ENCODE results near the gene SLC2A9. TPM values are rescaled to one million over a fixed set of nuclear protein-coding genes. Genes with fewer than 3 reads are reported as not detected.

Gene SLC2A9
- total and polyA plus RNA-seq, 2 donors (not counting 3 experiments of a cell fraction or from before 2014, with no cell fraction given), result 1.6 to 1.8 TPM

DNA sequence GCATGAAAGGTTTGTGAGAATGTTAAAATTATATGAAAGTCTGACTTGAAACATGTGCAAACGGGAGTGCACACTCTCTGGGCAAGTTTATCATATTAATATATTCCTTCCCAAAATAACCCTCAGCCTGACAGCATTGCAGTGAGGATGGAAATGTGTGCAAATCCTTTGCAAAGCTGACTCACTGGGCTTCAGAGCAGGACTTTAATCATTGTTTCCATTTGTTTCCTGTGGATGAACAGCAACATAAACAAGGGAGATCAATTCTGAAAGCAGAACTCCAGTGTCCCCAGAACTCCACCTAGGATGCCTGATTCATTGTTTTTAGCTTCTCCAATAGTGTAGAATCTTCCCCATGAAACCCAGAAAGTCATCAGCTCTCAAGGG is 32.9 kb downstream of the SLC2A9 start:
- dilution Hi-C loops (cut with MboI; ENCODE audit: extremely low pct_ligation_motif_present, low sequenced_read_pairs) (no loop called here), intact Hi-C loops (cut with micrococcal nuclease) (no loop called here)
- H3K4me3 ChIP-seq (replicated peaks in 1 of 3; ENCODE audit: insufficient read depth in 1 of 3, low read depth in 1 of 3, low read length in 3 of 3), result no peak overlapping the region
- H3K4me2 ChIP-seq (ENCODE audit: insufficient read depth, low read length), result no peak overlapping the region
- no peaks in the 10 kb centered on the region for H3K27me3 ChIP-seq (ENCODE audit: control insufficient read depth in 2 of 2, insufficient read depth in 2 of 2, low read length in 2 of 2)
- H3K4me1 ChIP-seq (ENCODE audit: control insufficient read depth, extremely low read depth, insufficient read depth, low read length), result no peaks in the 10 kb centered on the region
- H2AFZ ChIP-seq (ENCODE audit: low read depth, low read length), result no peak overlapping the region
- DNase-seq (ENCODE audit: low read depth, low spot score) (no peak), FAIRE-seq (no peak)
- H3K9ac ChIP-seq (replicated peaks; ENCODE audit: extremely low read depth, insufficient read depth, low read length), result no peak overlapping the region
- POLR2A ChIA-PET, result no interaction called here
- CTCF ChIA-PET, result no interaction called here
- no peaks in the 10 kb centered on the region for H4K20me1 ChIP-seq (replicated peaks; ENCODE audit: control insufficient read depth, extremely low read depth, insufficient read depth, low read length)
- H3K9me1 ChIP-seq (replicated peaks; ENCODE audit: control insufficient read depth, extremely low read depth, insufficient read depth, low read length), result no peaks in the 10 kb centered on the region
- TF ChIP-seq FOS (IDR thresholded peaks at IDR 0.05; ENCODE audit: borderline replicate concordance, insufficient read depth, low read length) (peak; percentile 30), MYC (IDR thresholded peaks at IDR 0.05; ENCODE audit: low read depth, low read length) (no peak)
- H3K79me2 ChIP-seq (ENCODE audit: control insufficient read depth, insufficient read depth, low read length), result no peaks in the 10 kb centered on the region
- BruUV-seq (replicated peaks), result no TSS peak
- H3K27ac ChIP-seq (ENCODE audit: insufficient read depth, low read depth, low read length), result no peak overlapping the region
- no peaks in the 10 kb centered on the region for H3K9me3 ChIP-seq (replicated peaks; ENCODE audit: control insufficient read depth, insufficient read depth, low read length)
- no peaks in the 10 kb centered on the region for H3K36me3 ChIP-seq (ENCODE audit: control insufficient read depth in 2 of 2, extremely low read depth in 1 of 2, insufficient read depth in 2 of 2, low read length in 2 of 2)

DNA sequence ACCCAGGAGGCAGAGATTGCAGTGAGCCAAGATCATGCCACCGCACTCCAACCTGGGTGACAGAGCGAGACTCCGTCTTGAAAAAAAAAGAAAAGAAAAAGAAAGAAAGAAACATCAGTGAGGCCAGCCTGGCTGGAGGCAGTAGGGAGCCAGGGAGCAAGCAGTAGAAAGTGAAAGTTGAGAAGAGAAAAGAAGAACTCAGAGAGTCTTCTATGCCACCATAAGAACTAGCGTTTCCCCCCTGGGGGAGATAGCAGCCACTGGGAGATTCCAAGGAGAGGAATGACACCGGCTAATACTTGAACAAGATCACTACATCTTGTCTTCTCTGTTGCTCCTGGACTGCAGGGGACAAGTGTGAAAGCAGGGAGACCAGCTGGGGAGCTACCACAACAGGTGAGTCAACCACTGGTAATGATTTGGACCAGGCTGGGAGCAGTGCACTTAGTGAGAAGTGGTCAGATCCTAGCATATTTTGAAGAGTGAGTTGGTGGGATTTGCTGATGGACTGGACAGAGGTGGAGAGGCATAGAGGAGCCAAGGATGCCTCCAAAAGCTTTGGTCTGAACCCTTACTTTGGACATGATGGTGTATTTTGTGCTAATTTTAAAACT is 33.4 kb downstream of the SLC2A9 start:
- H3K27me3 ChIP-seq (ENCODE audit: control insufficient read depth in 2 of 2, insufficient read depth in 2 of 2, low read length in 2 of 2), result no peaks in the 10 kb centered on the region
- FAIRE-seq, result no peak
- H3K4me2 ChIP-seq (ENCODE audit: insufficient read depth, low read length), result no peak overlapping the region
- intact Hi-C loops (cut with micrococcal nuclease), result no loop called here
- H3K36me3 ChIP-seq (ENCODE audit: control insufficient read depth in 2 of 2, extremely low read depth in 1 of 2, insufficient read depth in 2 of 2, low read length in 2 of 2), result no peaks in the 10 kb centered on the region
- dilution Hi-C loops (cut with MboI; ENCODE audit: extremely low pct_ligation_motif_present, low sequenced_read_pairs), result no loop called here
- no peak overlapping the region for H3K9ac ChIP-seq (replicated peaks; ENCODE audit: extremely low read depth, insufficient read depth, low read length)
- no peaks in the 10 kb centered on the region for H4K20me1 ChIP-seq (replicated peaks; ENCODE audit: control insufficient read depth, extremely low read depth, insufficient read depth, low read length)
- no peaks in the 10 kb centered on the region for H3K9me3 ChIP-seq (replicated peaks; ENCODE audit: control insufficient read depth, insufficient read depth, low read length)
- CTCF ChIA-PET, result no interaction called here
- H3K9me1 ChIP-seq (replicated peaks; ENCODE audit: control insufficient read depth, extremely low read depth, insufficient read depth, low read length), result no peaks in the 10 kb centered on the region
- H3K4me1 ChIP-seq (ENCODE audit: control insufficient read depth, extremely low read depth, insufficient read depth, low read length), result no peaks in the 10 kb centered on the region
- no peak overlapping the region for H3K4me3 ChIP-seq (replicated peaks in 1 of 3; ENCODE audit: insufficient read depth in 1 of 3, low read depth in 1 of 3, low read length in 3 of 3)
- no TSS peak for BruUV-seq (replicated peaks)
- H2AFZ ChIP-seq (ENCODE audit: low read depth, low read length), result no peak overlapping the region
- POLR2A ChIA-PET, result no interaction called here
- no peaks in the 10 kb centered on the region for H3K79me2 ChIP-seq (ENCODE audit: control insufficient read depth, insufficient read depth, low read length)
- H3K27ac ChIP-seq (ENCODE audit: insufficient read depth, low read depth, low read length), result no peak overlapping the region
- TF ChIP-seq, protein P1, sequence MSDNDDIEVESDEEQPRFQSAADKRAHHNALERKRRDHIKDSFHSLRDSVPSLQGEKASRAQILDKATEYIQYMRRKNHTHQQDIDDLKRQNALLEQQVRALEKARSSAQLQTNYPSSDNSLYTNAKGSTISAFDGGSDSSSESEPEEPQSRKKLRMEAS (IDR thresholded peaks at IDR 0.05; ENCODE audit: insufficient read depth, insufficient read length), result no peak
- TF ChIP-seq POLR2AphosphoS5 (IDR thresholded peaks at IDR 0.05; ENCODE audit: insufficient read depth, low read depth, low read length), result no peak
- no peak for DNase-seq (ENCODE audit: low read depth, low spot score)
